Psoas muscle (tissue), 8 donors: Measurements from ENCODE around the gene SPATA33. TPM values are rescaled to one million over a fixed set of nuclear protein-coding genes. Genes with fewer than 3 reads are reported as not detected.
A peak's percentile ranks its signal among the peaks of the same experiment; 100 is the strongest.

Experiments used
- ATAC-seq, 4 donors: fragments of 200-7000 bp; cut with Tn5 transposase; one replicate each; pipeline ENCODE4 v1.9.1; 2020; ENCODE audit warnings: moderate library complexity in 3 of 4, mild to moderate bottlenecking in 2 of 4
- DNase-seq, 2 donors: peaks; one replicate each; pipeline ENCODE4 v3.0.0-alpha.2; 2020
- H3K27ac ChIP-seq: fragments of 200-600 bp; one replicate; pipeline ENCODE4 v1.8.0; 2022
- H3K27me3 ChIP-seq, 3 donors: fragments of 200-600 bp in 1 of 3; one replicate each; pipeline versions ENCODE4 v1.6.1 to v1.8.0; 2013 to 2022; ENCODE audit warnings: low read length in 2 of 3, mild to moderate bottlenecking in 2 of 3, moderate library complexity in 1 of 3; ENCODE audit not compliant: insufficient read depth in 3 of 3
- H3K36me3 ChIP-seq, 2 donors: fragments of 200-600 bp in 1 of 2; one replicate each; pipeline versions ENCODE4 v1.6.1 to v1.8.0; 2013 to 2022; ENCODE audit warnings: low read depth in 1 of 2, mild to moderate bottlenecking in 1 of 2, moderate library complexity in 1 of 2; ENCODE audit not compliant: insufficient read depth in 1 of 2
- H3K4me1 ChIP-seq: fragments of 200-600 bp; one replicate; pipeline ENCODE4 v1.8.0; 2022
- H3K4me3 ChIP-seq: fragments of 200-600 bp; one replicate; pipeline ENCODE4 v1.8.0; 2022; ENCODE audit warnings: mild to moderate bottlenecking
- H3K9me3 ChIP-seq: fragments of 200-600 bp; one replicate; pipeline ENCODE4 v1.8.0; 2022
- WGBS, 3 donors: extraction: QIAGEN DNeasy Blood & Tissue Kit; methylation state at CpG; one replicate each; pipeline versions ENCODE4 v1.1.6 to v1.1.7; 2013; 5-methylcytosine and 5-hydroxymethylcytosine counted together
- intact Hi-C, 2 donors: fragments of 100-400 bp; cut with DNase I; formaldehyde crosslinking; loops; one replicate each; pipeline versions ENCODE4 v1.11.0 to v1.14.2; 2022
- polyA plus RNA-seq, 3 donors: library from polyadenylated mRNA; stranded (reverse); fragments of 200-250 nt; gene quantifications; one replicate each; pipeline ENCODE4 v1.2.3, GENCODE V29; 2013
- total RNA-seq, 4 donors: library from RNA; stranded (reverse); fragmentation: NEBNext Ultra II Directional in 2 of 4; extraction: Animal tissue kit (Norgen Biotek cat#: 25700) in 2 of 4; gene quantifications; one replicate each; pipeline versions ENCODE4 v1.2.1 to v1.2.4, GENCODE V29; 2021 to 2023
- TF ChIP-seq, protein P1 (sequence below): fragments of 200-600 bp; IDR thresholded peaks from one replicate; pipeline ENCODE4 v1.8.0; 2022; ENCODE audit warnings: antibody characterized with exemption
- donor health status: healthy with polysubstance abuse.
- donor health status: DM: no; HTN: no; CAD: no; lungs with moderate emphysema.
- donor health status: Bipolar disorder and iron deficiency.
- donor health status: healthy.
- donor health status: DM: yes; HTN: yes; CAD: no.
- donor health status: DM: no; HTN: no; CAD: no.
- donor health status: DM: no; HTN: no; CAD: no.
- donor health status: DM: yes; HTN: yes; CAD: no.

Gene SPATA33
- total and polyA plus RNA-seq, 7 donors, result 1.2 to 8.2 (median 3.0) TPM

DNA sequence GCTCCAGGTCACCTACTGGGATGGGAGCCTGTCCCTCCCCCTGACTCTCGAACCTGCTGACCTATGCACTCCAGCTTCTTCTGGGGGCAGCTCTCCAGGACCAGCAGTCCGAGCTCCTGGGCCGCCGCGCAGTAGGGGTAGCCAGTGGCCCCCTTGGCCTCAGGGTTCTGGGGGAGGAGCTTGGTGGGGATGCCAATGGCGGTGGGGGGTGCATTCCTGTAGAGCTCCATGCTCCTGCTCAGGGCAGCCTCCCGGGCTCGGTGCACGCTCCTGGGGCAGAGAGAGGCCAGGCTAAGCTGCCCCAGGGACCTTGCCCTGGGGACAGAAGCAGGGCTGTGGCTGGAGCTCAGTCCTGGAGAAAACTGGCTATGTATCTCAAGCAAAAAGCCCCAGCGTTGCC lies 51.5 kb downstream of the SPATA33 start:
- Histone ChIP-seq H3K27me3 (peaks cover 0 to 13% (median 0%) of the 10 kb centered on the region in 3 donors), H3K4me1 (no peaks in the 10 kb centered on the region), H3K36me3 (peaks cover 0 to 7% of the 10 kb centered on the region in 2 donors), H3K27ac (no peak overlapping the region), H3K9me3 (no peaks in the 10 kb centered on the region), H3K4me3 (no peak overlapping the region)
- intact Hi-C loops, result loop anchor here (5.0 to 10.0 kb wide), 3 partner anchors 83 to 156 kb away; no protein-coding TSS in a partner anchor
- WGBS, 3 donors, result 83 to 90% (median 87%) methylated on average over 10 of the region's 10 CpGs
- TF ChIP-seq, protein P1, sequence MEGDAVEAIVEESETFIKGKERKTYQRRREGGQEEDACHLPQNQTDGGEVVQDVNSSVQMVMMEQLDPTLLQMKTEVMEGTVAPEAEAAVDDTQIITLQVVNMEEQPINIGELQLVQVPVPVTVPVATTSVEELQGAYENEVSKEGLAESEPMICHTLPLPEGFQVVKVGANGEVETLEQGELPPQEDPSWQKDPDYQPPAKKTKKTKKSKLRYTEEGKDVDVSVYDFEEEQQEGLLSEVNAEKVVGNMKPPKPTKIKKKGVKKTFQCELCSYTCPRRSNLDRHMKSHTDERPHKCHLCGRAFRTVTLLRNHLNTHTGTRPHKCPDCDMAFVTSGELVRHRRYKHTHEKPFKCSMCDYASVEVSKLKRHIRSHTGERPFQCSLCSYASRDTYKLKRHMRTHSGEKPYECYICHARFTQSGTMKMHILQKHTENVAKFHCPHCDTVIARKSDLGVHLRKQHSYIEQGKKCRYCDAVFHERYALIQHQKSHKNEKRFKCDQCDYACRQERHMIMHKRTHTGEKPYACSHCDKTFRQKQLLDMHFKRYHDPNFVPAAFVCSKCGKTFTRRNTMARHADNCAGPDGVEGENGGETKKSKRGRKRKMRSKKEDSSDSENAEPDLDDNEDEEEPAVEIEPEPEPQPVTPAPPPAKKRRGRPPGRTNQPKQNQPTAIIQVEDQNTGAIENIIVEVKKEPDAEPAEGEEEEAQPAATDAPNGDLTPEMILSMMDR, result no peak
- ATAC-seq (no peak), DNase-seq (no peak)

DNA sequence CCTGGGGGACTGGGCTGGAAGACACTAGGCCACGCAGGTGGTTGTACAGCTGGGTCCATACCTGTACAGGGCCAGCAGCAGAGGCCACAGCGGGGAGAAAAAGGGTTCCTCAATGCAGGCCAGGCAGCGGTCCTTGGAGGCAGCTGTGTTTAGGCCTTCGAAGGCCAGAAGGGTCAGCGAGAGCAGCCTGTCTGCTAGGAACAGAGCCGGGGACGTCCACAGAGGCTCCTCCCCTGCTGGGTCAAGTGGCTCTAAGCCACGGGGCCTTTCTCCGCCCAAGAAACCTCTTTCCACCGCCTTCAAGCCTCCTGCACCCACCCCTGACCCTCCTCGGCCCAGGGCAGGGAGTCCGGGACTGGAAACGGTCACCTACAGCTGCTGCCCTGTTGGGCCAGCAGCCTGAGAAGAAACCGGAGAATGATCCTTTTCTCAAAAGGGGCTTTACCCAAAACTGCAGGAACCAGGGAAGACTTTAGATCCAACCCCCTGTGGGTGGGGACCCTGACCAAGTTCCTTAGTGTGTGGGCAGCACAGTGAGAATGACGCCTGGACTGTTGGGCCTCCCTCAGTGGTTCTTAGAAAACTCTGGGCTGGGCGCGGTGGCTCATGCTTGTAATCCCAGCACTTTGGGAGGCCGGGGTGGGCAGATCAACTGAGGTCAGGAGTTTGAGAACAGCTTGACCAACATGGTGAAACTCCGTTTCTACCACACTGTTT lies 52.2 kb downstream of the SPATA33 start:
- no peaks in the 10 kb centered on the region for H3K9me3 ChIP-seq
- 87 to 91% (median 89%) methylated on average over 19 of the region's 19 CpGs for WGBS, 3 donors
- H3K27me3 ChIP-seq, result peaks cover 0 to 5% (median 0%) of the 10 kb centered on the region in 3 donors
- TF ChIP-seq, protein P1, result no peak
- no peak for DNase-seq
- H3K4me3 ChIP-seq, result no peak overlapping the region
- no peak overlapping the region for H3K27ac ChIP-seq
- H3K36me3 ChIP-seq, result peaks cover 0 to 7% of the 10 kb centered on the region in 2 donors
- intact Hi-C loops, result loop anchor here (5.0 to 10.0 kb wide), 3 partner anchors 82 to 155 kb away; no protein-coding TSS in a partner anchor
- H3K4me1 ChIP-seq, result no peaks in the 10 kb centered on the region
- no peak for ATAC-seq

DNA sequence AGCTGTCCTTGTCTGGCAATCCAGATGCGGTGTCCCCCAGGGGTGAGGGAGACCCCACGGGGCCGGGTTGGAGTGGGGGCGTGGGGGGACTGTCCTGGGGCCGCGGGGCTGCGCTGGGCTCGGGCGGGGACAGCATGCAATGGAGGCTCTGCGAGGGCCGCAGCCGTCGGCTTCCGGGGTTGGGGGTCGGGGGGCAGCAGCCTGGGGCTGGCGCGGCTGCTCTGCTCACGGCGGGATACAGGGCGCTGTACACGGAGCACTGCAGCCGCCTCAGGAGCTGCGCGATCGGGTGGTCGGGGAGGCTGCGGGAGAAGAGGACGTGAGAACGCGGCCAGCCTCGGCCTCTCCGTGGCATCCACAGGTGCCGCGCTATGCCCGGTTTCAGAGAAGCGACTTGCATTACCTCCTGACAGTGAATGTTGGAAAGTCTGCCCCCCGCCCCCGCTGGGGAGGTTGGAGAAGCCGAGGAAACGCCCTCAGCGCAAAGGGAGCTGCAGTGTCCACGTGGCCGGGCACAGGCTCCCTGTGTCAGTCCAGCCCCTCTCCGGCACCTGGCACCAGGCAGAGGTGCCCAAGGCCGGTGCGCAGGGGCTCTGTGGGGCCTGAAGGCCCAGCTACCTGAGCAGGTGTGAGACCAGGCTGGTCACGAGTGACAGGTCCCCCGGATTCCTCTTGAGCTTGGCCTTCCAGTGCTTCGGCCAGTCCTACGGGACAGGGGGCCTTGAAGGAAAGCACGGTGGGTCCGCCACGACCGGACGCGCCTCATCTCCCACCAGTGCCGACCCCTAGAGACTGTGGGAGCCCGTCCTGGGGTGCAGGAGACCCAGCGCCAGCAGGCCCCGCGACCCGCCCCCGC lies 53.3 kb downstream of the SPATA33 start:
- H3K4me3 ChIP-seq, result no peak overlapping the region
- no peaks in the 10 kb centered on the region for H3K27me3 ChIP-seq
- no peak overlapping the region for H3K27ac ChIP-seq
- 72 to 80% (median 79%) methylated on average over 42 to 63 of the region's 63 CpGs for WGBS, 3 donors
- H3K36me3 ChIP-seq, result peaks cover 0 to 7% of the 10 kb centered on the region in 2 donors
- H3K4me1 ChIP-seq, result no peaks in the 10 kb centered on the region
- H3K9me3 ChIP-seq, result no peaks in the 10 kb centered on the region
- DNase-seq (no peak), ATAC-seq (no peak)
- TF ChIP-seq, protein P1, result no peak
- intact Hi-C loops, result no loop called here

DNA sequence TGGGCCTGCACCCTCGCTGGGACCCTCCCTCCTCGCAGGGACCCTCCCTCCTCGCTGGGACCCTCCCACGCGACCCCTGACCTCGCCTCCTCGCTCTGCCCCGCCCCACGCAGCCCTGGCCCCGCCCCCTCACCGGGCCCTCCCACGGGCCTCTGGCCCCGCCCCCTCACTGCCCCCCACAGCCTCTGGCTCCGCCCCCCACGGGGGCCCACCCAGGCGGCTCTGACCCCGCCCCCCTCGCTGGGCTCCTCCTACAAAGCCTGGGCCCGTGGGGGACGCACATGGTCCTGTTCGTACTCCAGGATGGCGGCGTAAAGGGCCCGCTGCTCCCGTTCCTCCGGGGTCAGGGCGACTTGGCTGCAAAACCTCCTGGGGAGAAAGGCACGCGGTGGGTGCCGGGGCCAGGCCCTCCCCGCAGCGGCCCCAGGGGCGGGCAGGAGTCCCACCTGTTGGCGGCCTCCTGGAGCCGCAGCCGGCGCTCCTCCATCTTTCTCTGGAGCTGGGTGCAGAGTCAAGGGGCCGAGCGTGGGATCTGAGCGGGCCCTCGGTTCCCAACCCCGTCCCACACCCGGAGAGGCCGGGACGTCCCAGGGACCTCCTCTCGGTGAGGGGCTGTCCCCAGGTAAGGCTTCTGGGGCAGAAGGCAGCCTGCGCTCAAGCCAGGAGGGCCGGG lies 54.1 kb downstream of the SPATA33 start:
- Histone ChIP-seq H3K4me1 (no peaks in the 10 kb centered on the region), H3K27me3 (no peaks in the 10 kb centered on the region), H3K27ac (no peak overlapping the region), H3K36me3 (peaks cover 0 to 10% of the 10 kb centered on the region in 2 donors), H3K9me3 (no peaks in the 10 kb centered on the region), H3K4me3 (peak overlapping the region; percentile 37)
- TF ChIP-seq, protein P1, result no peak
- DNase-seq (no peak), ATAC-seq (peak; percentile 32 to 77 (median 52))
- 8 to 16% (median 11%) methylated on average over 35 to 48 of the region's 48 CpGs for WGBS, 3 donors
- intact Hi-C loops, result no loop called here
